GM12872 (cell line): Measurements from ENCODE around the gene UST.

Source experiments
- TF ChIP-seq, protein P1 (sequence below): IDR thresholded peaks from 3 replicates; pipeline ENCODE4 v1.5.1; 2011; ENCODE audit warnings: low read depth, mild to moderate bottlenecking, low read length, moderate library complexity; ENCODE audit not compliant: insufficient read depth

Gene UST

DNA sequence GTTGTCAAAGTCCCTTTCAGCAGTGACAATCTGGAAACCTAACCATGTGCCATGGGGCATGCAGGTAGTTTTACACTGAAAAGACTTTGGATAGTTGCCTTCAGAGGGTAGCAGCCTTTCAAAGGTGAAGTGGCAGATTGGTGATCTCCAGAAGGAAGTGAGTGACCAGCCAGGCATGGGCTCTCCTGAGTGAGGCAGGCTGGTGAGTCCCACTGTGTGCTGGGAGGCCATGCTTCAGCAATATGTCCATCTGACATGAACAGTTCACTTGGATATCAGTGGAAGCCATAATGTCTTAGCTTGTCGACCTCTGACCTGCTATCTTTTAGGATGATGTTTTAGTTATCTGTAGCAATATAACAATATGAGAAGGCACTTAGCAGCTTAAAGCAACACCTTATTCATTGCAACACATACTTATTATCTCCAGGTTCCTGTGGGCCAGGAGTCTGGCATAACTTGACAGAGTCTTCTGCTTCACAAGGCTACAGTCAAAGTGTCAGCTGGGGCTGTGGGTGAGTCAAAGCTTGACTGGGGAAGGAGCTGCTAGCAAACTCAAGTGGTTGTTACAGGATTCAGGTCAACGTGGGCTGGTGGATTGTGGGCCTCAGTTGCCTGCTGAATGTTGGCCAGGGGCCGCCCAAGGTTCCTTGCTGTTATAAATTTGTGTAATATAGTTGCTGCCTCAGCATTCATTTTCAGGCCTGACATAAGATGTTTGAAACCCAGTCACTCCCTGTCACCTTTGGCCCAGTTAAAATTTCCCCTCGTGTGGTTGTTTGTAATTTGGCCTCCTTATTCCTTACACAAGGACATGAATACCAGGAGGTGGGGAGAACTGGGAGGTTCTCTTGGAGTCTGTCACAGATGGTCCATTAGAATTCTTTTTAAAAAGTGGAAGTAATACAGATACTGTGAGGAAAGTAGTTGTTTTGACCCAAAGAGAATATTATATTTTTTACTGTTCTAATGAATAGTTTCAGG, 100.2 kb downstream of the UST start:
- TF ChIP-seq, protein P1, sequence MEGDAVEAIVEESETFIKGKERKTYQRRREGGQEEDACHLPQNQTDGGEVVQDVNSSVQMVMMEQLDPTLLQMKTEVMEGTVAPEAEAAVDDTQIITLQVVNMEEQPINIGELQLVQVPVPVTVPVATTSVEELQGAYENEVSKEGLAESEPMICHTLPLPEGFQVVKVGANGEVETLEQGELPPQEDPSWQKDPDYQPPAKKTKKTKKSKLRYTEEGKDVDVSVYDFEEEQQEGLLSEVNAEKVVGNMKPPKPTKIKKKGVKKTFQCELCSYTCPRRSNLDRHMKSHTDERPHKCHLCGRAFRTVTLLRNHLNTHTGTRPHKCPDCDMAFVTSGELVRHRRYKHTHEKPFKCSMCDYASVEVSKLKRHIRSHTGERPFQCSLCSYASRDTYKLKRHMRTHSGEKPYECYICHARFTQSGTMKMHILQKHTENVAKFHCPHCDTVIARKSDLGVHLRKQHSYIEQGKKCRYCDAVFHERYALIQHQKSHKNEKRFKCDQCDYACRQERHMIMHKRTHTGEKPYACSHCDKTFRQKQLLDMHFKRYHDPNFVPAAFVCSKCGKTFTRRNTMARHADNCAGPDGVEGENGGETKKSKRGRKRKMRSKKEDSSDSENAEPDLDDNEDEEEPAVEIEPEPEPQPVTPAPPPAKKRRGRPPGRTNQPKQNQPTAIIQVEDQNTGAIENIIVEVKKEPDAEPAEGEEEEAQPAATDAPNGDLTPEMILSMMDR = no peak

DNA sequence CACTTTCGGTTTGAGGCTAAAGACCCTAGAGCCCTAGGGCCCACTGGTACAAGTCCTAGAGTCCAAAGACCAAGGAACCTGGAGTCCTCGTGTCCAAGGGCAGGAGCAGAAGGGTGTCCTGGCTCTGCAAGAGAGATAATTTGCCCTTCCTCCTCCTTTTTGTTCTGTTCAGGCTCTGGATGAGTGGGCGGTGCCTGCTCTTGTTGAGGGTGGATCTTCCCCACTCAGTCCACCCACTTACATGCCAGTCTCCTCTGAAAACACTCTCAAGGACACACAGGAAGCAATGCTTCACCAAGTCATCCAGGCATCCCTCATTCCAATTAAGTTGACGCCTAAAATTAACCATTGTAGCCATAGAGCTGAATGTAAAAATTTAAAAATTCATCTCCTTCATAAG, 102.1 kb downstream of the UST start:
- TF ChIP-seq, protein P1 = no peak

DNA sequence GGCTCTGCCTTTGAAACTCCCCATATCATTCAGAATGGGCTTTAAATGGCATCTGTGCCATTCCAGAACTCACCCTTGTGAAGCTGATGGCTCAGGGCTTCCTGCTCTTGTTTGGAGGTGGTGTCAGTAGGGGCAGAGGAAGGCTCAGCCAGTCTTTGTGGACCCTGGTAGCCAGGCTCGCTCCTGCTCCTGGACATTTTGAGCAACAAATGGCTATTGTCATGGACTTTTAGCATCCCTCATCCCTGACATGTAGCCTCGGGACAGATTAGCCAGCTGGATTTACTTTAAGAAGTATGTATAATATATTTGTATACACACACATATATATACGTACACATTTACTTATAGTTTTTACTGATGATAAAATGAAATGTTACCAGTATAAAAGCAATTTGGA, 104.1 kb downstream of the UST start:
- TF ChIP-seq, protein P1 = no peak

DNA sequence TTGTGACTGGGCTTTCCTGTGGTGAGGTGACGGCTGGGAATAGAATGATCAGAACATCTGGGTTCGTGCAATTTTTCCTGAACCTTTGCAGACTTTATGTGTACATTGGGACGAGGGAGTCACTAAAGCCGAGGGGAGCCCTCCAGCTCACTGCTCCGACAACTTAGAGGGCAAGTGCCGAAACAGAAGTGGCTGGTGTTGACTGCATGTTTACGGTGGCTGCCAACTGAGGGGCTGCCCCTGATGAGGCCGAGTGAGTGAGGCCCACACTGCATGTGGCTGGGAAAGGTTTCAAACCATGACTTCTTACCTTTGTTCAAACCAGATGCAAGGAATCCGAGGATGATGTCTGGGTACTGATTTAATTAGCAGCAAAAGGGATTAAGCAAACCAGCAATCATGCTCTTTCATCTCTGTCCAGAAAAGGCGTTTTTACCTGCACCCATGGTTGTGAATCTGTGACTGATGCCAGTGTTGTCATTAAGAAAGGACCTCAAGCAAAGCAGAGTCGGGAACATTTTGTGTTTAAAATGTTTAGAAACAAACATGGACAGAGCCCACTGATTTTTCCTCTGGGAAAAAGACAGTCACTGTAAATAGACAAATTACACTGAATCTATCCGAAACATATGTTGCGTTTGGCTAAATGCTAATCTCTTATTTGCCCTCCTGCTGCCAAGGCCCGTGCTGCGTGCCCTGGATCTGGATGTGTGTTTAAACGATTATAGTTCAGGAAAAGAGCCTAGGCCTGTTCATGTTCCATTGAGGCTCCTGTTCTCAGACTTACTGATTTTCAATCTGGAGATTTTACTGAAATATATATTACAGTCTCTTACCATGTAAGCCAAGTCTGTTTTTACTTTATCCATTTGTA, 105.1 kb downstream of the UST start:
- TF ChIP-seq, protein P1 = no peak

- TF ChIP-seq, protein P1 = no peak
Measured at GRCh38 chr6:148852688-148853087, 105.9 kb downstream of the UST start.

- TF ChIP-seq, protein P1 = no peak
Measured at GRCh38 chr6:148854096-148854495, 107.3 kb downstream of the UST start.

GRCh38 chr6:148854992-148855391, 108.2 kb downstream of the UST start:
- TF ChIP-seq, protein P1 = no peak
